C4-2B (cell line): ENCODE measurements around the gene LHB.
"Not testable (repeated sequence)": the region's sequence is repeated elsewhere in the genome, so short reads cannot be mapped to it uniquely, and the experiment has no call there.

Experiments used
- H3K27ac ChIP-seq: fragments of 450-650 bp; 2 replicates; pipeline ENCODE4 v1.5.1; 2017
- CTCF ChIP-seq: fragments of 450-650 bp; conservative IDR thresholded peaks from 2 replicates; pipeline ENCODE4 v1.5.1; 2017; ENCODE audit warnings: mild to moderate bottlenecking
- ZFX ChIP-seq: fragments of 450-650 bp; IDR thresholded peaks from 2 replicates; pipeline ENCODE4 v1.6.1; 2017

The LHB gene

GRCh38 chr19:49036815-49037214 is 19.9 kb upstream of the LHB start, which contains the start of gene CGB1:
TSS of gene CGB1 (minus strand) at chr19:49036895. CDS start at chr19:49036711, 184 bp downstream.
- not testable (repeated sequence) for H3K27ac ChIP-seq
- TF ChIP-seq CTCF = peak; percentile 46

GRCh38 chr19:49031642-49032301 is 14.9 kb upstream of the LHB start, which contains the start of gene CGB2:
TSS of gene CGB2 (plus strand) at chr19:49031890. CDS start at chr19:49032096, 206 bp downstream.
- peak; percentile 53 for TF ChIP-seq CTCF
- not testable (repeated sequence) for H3K27ac ChIP-seq

- not testable (repeated sequence) for H3K27ac ChIP-seq
These were observed 13.4 kb upstream of the LHB start for GRCh38 chr19:49030323-49030722.

GRCh38 chr19:49029749-49030148 is 12.9 kb upstream of the LHB start:
- H3K27ac ChIP-seq = not testable (repeated sequence)

GRCh38 chr19:49028686-49029085 is 11.8 kb upstream of the LHB start:
- H3K27ac ChIP-seq = not testable (repeated sequence)

GRCh38 chr19:49025599-49025998 is 8.7 kb upstream of the LHB start:
- H3K27ac ChIP-seq = not testable (repeated sequence)

- not testable (repeated sequence) for H3K27ac ChIP-seq
These were observed 8.2 kb upstream of the LHB start for GRCh38 chr19:49025088-49025487.

- not testable (repeated sequence) for H3K27ac ChIP-seq
These were observed 7.3 kb upstream of the LHB start, which contains the start of gene CGB3 for GRCh38 chr19:49024233-49024632. TSS of gene CGB3 (minus strand) at chr19:49024333. CDS start at chr19:49023971, 362 bp downstream.

- no peak for TF ChIP-seq CTCF
- TF ChIP-seq ZFX = no peak
- H3K27ac ChIP-seq = no peak overlapping the region
These were observed 5.2 kb upstream of the LHB start for GRCh38 chr19:49022116-49022515.

- TF ChIP-seq ZFX (no peak), CTCF (no peak)
- no peak overlapping the region for H3K27ac ChIP-seq
These were observed 4.3 kb upstream of the LHB start for GRCh38 chr19:49020931-49021895.
